GM21381 (cell line): ENCODE results near the gene XPO6.

Experiments used
- ATAC-seq: cut with Tn5 transposase; IDR thresholded peaks from one replicate; pipeline ENCODE4 v1.9.1; 2021; ENCODE audit warnings: mild to moderate bottlenecking, moderate library complexity; ENCODE audit not compliant: unreplicated experiment

XPO6 gene

GRCh38 chr16:28096983-28097899, 114.5 kb downstream of the XPO6 start:
- ATAC-seq: no peak

GRCh38 chr16:28093385-28093725, 118.4 kb downstream of the XPO6 start:
- ATAC-seq: no peak

GRCh38 chr16:28092721-28093384, 118.9 kb downstream of the XPO6 start:
- no peak for ATAC-seq

- ATAC-seq: no peak
These were observed 120.1 kb downstream of the XPO6 start for GRCh38 chr16:28091656-28092055.

- no peak for ATAC-seq
These were observed 121.0 kb downstream of the XPO6 start for GRCh38 chr16:28090646-28091377.

GRCh38 chr16:28089992-28090365, 121.8 kb downstream of the XPO6 start:
- ATAC-seq: no peak

- ATAC-seq: no peak
These were observed 122.4 kb downstream of the XPO6 start for GRCh38 chr16:28089205-28089991.

GRCh38 chr16:28087675-28088300, 124.0 kb downstream of the XPO6 start:
- ATAC-seq: no peak

- ATAC-seq: no peak
These were observed 124.6 kb downstream of the XPO6 start for GRCh38 chr16:28087140-28087660.

GRCh38 chr16:28086186-28087139, 125.3 kb downstream of the XPO6 start:
- no peak for ATAC-seq

- ATAC-seq: no peak
These were observed 126.2 kb downstream of the XPO6 start for GRCh38 chr16:28085389-28086171.

- no peak for ATAC-seq
These were observed 127.6 kb downstream of the XPO6 start for GRCh38 chr16:28084209-28084608.

GRCh38 chr16:28082624-28083023, 129.1 kb downstream of the XPO6 start:
- ATAC-seq: no peak

GRCh38 chr16:28081391-28081968, 130.3 kb downstream of the XPO6 start:
- no peak for ATAC-seq

- no peak for ATAC-seq
These were observed 133.5 kb downstream of the XPO6 start for GRCh38 chr16:28078261-28078660.

- no peak for ATAC-seq
These were observed 137.9 kb downstream of the XPO6 start for GRCh38 chr16:28073836-28074235.

- no peak for ATAC-seq
These were observed 139.7 kb downstream of the XPO6 start for GRCh38 chr16:28072087-28072486.
